GM21737 (cell line): ENCODE data around the gene PALMD.

Experiments
- ATAC-seq: cut with Tn5 transposase; IDR thresholded peaks from one replicate; pipeline ENCODE4 v1.9.1; 2021; ENCODE audit warnings: mild to moderate bottlenecking, moderate library complexity; ENCODE audit not compliant: unreplicated experiment

PALMD gene

GRCh38 chr1:99685516-99686180, 39.7 kb downstream of the PALMD start:
- ATAC-seq: peak; percentile 82

GRCh38 chr1:99691175-99691574, 45.3 kb downstream of the PALMD start:
- no peak for ATAC-seq

GRCh38 chr1:99696616-99697015, 50.7 kb downstream of the PALMD start:
- no peak for ATAC-seq

- no peak for ATAC-seq
Observed at GRCh38 chr1:99697580-99697979, 51.7 kb downstream of the PALMD start.

- no peak for ATAC-seq
Observed at GRCh38 chr1:99700020-99700419, 54.1 kb downstream of the PALMD start.

- no peak for ATAC-seq
Observed at GRCh38 chr1:99702221-99702620, 56.3 kb downstream of the PALMD start.

GRCh38 chr1:99704356-99704816, 58.5 kb downstream of the PALMD start:
- ATAC-seq: no peak

- no peak for ATAC-seq
Observed at GRCh38 chr1:99705385-99705784, 59.5 kb downstream of the PALMD start.

- ATAC-seq: peak; percentile 74
Observed at GRCh38 chr1:99707535-99708142, 61.7 kb downstream of the PALMD start.

- ATAC-seq: no peak
Observed at GRCh38 chr1:99710994-99711393, 65.1 kb downstream of the PALMD start.

GRCh38 chr1:99713006-99713405, 67.1 kb downstream of the PALMD start:
- ATAC-seq: no peak

GRCh38 chr1:99717005-99717404, 71.1 kb downstream of the PALMD start:
- ATAC-seq: no peak

- no peak for ATAC-seq
Observed at GRCh38 chr1:99723251-99723650, 77.3 kb downstream of the PALMD start.

GRCh38 chr1:99725996-99726395, 80.1 kb downstream of the PALMD start:
- ATAC-seq: no peak

- ATAC-seq: no peak
Observed at GRCh38 chr1:99726407-99726806, 80.5 kb downstream of the PALMD start.

GRCh38 chr1:99726818-99727217, 80.9 kb downstream of the PALMD start:
- ATAC-seq: no peak

- ATAC-seq: no peak
Observed at GRCh38 chr1:99727575-99728185, 81.8 kb downstream of the PALMD start.

- ATAC-seq: no peak
Observed at GRCh38 chr1:99728494-99729235, 82.8 kb downstream of the PALMD start.

- ATAC-seq: no peak
Observed at GRCh38 chr1:99731384-99731783, 85.5 kb downstream of the PALMD start.

GRCh38 chr1:99735852-99736251, 89.9 kb downstream of the PALMD start:
- no peak for ATAC-seq

- ATAC-seq: no peak
Observed at GRCh38 chr1:99737016-99737415, 91.1 kb downstream of the PALMD start.
